Coronary artery (tissue), 2 donors: ENCODE measurements around the gene GSX2.

Experiments
- DNase-seq: peaks from one replicate; pipeline ENCODE4 v3.0.0-alpha.2; 2017; ENCODE audit warnings: low spot score
- H3K27ac ChIP-seq, 2 donors: fragments of 200-600 bp; sonication (generic); one replicate each; pipeline ENCODE4 v1.5.1; 2016 to 2019
- H3K4me3 ChIP-seq: fragments of 200-600 bp; sonication (generic); 2 replicates; pipeline ENCODE4 v1.5.1; 2016; ENCODE audit warnings: mild to moderate bottlenecking, moderate library complexity
- CTCF ChIP-seq: fragments of 200-600 bp; sonication (generic); IDR thresholded peaks from one replicate; pipeline ENCODE4 v1.5.1; 2019; ENCODE audit warnings: antibody characterized with exemption

The GSX2 gene

DNA sequence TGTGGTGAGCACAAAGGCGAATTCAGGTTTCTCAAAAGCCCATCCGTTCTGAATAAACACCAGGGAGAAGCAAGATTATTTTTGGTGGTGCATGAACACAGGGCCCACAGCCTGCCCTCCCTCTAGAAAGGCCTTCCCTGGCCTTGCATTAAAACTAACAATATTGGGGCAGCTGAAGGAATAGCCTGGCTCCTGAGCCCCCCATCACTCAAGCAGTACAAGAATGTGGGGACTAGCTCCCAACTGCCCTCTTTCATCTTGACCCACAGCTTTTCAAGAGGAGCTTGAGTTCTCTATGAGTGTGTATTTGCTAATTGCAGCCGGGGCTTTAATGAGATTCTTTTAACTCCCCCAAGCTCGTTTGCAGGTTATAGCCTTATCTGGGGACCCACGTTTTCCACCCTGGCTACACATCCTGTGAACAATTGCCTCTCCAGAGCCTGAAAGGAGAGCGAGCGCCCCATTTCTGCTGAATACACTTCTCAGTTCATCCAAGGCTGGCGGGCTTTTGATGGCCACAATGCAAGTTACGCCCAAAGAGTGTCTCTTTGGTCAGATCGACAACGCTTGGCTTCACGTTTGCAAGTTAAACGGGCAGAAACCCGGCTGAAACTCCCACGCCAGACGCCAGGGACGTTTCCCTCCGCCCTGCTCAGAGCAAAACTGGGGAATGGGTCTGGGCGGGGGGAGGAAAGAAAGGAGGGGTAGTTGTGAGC, 4.7 kb upstream of the GSX2 start:
- DNase-seq = no peak
- Histone ChIP-seq H3K27ac (no peak overlapping the region), H3K4me3 (no peak overlapping the region)
- TF ChIP-seq CTCF = no peak

DNA sequence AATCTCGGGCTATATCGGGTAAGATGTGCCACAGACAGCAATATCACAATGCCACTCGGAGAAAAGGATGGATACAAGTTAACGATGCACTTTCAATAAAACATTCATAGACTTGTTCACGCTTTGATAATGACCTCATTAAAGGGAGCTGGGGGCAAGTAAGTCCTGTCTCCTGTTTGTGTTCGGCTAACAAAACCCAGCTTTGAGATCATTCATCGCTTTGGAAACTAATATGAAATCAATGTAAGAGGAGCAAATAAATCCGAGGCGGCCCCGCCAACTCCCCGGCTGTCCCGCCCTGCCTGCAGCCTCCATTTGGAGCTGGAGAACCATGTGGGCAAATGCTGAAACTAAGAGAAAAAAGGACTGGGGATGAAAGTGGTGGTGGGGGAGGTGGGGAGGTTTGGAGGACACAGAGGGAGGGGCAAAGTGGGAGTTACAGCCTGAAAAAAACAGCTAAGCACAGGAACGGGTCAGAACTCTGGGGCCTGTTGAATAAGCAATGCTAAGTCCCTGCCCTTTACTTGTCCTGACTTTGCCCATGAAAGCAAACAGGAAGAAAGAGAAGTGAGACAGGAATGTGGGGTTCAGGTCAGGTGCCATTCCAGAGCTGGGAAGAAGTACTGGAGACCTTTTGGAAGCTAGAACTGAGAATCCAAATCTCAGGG, 3.5 kb upstream of the GSX2 start:
- Histone ChIP-seq H3K27ac (no peak overlapping the region), H3K4me3 (no peak overlapping the region)
- no peak for TF ChIP-seq CTCF
- DNase-seq = no peak

DNA sequence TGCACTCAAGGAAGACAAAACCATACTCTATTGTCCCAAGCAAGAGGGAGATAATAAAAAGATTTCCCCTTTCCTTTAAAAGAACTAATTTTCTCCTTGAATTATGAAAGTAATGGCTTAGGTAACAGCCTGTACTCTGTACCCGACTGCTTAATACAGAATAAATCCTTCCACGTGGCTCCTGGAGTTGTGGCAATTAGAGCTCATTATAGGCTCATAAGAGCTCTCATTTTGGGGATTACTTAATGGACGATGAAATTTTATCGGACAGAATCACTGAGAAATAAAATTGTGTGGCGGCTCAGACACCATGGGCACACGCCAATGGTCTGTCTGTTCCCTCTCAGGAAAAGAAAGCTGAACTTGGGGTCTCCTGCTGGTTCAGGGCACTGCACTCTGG, 2.8 kb upstream of the GSX2 start:
- no peak for DNase-seq
- TF ChIP-seq CTCF = no peak
- no peak overlapping the region for H3K27ac ChIP-seq
- H3K4me3 ChIP-seq = no peak overlapping the region

- TF ChIP-seq CTCF = no peak
- H3K4me3 ChIP-seq = no peak overlapping the region
- no peak overlapping the region for H3K27ac ChIP-seq
- DNase-seq = no peak
These were observed 1.6 kb upstream of the GSX2 start for GRCh38 chr4:54098375-54098774.

DNA sequence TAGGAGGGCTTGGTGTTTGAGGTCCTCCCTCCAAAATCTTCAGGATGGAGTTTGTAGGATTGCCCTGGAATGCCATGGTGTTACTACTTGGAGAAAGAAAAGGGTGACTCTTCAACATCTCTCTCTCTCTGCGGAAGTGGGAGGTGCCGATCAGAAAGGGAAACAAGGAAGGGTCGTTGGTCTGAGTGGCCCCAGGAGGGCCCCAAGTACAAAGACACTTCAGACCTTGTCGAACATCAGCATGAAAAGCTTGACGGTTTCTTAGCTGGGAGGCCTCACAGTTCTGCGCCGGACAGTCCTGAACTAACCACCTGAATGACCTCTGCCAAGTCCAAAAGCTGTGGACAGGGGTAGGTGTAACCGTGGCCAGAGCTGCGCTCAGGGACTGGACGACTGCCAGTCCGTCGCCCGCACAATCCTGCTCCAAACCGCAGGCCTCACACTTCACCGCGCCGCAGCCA, 646 bp upstream of the GSX2 start:
- Histone ChIP-seq H3K4me3 (peak overlapping the region; percentile 69), H3K27ac (no peak overlapping the region)
- no peak for DNase-seq
- TF ChIP-seq CTCF = no peak

DNA sequence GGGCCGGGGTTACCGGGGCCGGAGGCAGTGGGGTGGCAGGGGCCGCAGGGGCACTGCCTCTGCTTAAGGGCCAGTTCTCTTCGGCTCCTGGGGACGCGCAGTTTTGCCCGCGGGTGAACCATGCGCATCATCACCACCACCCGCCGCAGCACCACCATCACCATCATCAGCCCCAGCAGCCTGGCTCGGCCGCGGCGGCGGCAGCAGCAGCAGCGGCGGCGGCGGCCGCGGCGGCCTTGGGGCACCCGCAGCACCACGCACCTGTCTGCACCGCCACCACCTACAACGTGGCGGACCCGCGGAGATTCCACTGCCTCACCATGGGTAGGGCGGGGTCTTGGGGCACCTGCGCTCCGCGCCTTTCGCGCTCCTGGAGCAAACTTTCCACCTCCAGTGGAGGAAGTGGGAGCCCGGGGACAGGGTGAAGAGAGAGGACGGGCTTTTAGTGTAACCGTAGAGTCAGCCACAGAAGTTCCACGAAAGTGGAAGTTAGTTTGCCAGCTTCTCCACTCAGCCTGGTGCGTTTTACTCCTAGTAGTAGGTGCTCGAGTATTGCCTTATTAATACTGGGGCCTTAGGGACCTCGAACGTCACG, 729 bp downstream of the GSX2 start:
- Histone ChIP-seq H3K27ac (no peak overlapping the region), H3K4me3 (peak overlapping the region; percentile 69)
- no peak for DNase-seq
- no peak for TF ChIP-seq CTCF
